GM21825 (cell line): ENCODE results near the gene TJP1.
"Not testable (repeated sequence)": the region's sequence is repeated elsewhere in the genome, so short reads cannot be mapped to it uniquely, and the experiment has no call there.

Experiments
- ATAC-seq: cut with Tn5 transposase; IDR thresholded peaks from one replicate; pipeline ENCODE4 v1.9.1; 2021; ENCODE audit warnings: mild to moderate bottlenecking, moderate library complexity; ENCODE audit not compliant: unreplicated experiment

TJP1 gene

GRCh38 chr15:29708519-29708918 is 113.7 kb downstream of the TJP1 start:
- ATAC-seq: no peak

GRCh38 chr15:29704950-29705597 is 117.2 kb downstream of the TJP1 start:
- no peak for ATAC-seq

DNA sequence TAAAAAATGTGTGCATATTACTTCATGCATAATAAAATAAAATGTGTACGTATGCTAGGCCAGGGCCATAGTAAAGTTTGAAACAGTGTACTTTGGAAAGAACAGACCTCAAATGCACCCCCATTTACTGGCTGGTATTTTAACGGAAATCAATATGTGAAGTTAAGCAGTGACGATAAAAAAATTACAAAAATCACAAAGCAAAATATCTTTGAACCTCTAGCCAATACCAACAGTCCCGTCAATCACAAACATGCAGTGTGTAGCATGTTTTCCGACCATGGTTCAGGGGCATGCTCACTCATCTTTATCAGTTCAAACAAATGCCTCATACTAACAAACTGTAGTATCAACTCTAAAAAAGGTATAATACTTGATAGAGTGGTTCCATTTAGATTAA is 121.1 kb downstream of the TJP1 start:
- ATAC-seq: no peak

GRCh38 chr15:29700296-29700695 is 122.0 kb downstream of the TJP1 start:
- no peak for ATAC-seq

GRCh38 chr15:29699791-29700190 is 122.5 kb downstream of the TJP1 start:
- no peak for ATAC-seq

DNA sequence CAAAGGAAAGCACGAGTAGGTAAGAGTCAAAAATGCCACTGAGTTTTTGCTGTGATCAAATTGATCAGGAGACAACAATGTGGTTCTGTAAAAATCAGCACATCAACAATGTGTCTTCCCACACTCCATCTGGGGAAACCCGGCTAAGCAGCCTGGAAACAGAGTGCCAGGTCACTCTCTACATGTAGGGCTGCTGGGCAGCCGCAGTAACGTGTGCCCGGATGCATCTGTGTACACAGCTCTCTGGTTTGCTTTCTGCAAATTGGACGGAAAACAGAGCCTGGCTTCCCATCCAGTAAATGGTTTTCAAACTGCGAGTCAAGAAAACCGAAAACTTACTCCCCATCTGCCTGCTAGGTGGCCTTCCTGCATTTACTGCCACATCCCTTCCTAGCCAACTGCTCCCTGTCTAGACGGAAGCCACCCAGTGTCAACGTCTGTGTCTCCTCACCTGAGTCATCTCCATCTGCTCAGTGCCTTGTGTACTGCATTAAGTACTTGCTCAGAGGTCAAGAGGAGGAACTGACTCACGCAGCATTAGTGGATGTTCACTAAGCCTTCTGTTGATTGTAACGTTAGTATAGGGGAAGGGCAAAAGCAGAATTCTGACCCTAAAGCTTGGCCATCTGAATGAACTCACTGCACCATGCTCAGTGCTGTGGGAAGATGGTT is 124.1 kb downstream of the TJP1 start:
- no peak for ATAC-seq

GRCh38 chr15:29696950-29697738 is 125.1 kb downstream of the TJP1 start:
- no peak for ATAC-seq

GRCh38 chr15:29696506-29696905 is 125.8 kb downstream of the TJP1 start:
- ATAC-seq: not testable (repeated sequence)

DNA sequence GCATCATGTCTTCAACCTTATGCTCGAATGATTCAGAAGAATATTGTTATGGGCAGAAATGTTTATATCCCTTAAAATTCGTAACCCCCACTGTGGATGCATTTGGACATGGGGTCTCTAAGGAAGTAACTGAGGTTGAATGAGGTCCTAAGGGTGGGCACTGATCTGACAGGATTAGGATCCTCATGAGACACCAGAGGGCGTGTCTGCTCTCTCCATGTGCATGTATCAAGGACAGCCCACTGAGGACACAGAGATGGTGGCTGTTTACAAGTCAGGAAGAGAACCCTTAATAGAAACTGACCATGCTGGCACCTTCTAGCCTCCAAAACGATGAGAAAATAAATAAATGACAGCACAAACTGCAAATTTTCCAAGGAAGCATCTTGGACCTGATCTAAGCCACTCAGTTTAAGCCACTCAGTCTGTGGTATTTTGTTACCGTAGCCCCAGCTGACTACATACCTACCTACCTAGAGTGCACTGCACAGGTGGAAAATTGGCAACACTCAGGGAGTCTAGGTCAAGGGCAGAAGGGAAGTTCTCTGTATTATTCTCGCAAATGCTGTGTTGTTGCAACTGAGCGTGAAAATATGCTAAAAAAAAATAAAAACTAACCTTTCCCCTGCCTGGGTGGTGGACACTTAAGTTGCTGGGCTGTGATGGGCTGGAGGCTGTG is 126.6 kb downstream of the TJP1 start:
- no peak for ATAC-seq

DNA sequence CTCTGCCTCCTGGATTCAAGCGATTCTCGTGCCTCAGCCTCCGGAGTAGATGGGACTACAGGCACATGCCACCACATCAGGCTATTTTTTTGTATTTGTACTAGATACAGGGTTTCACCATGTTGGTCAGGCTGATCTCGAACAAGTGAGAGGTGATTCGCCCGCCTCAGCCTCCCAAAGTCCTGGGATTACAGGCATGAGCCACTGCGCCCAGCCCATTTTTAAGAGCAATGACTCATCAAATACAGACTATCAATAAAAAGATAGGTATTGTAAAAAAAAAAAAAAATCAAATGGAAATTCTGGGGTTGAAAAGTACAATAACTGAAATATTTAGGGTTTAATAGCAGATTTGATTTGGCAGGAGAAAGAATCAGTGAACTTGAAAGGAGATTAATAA is 129.0 kb downstream of the TJP1 start:
- ATAC-seq: no peak

GRCh38 chr15:29692527-29692926 is 129.7 kb downstream of the TJP1 start:
- ATAC-seq: no peak

DNA sequence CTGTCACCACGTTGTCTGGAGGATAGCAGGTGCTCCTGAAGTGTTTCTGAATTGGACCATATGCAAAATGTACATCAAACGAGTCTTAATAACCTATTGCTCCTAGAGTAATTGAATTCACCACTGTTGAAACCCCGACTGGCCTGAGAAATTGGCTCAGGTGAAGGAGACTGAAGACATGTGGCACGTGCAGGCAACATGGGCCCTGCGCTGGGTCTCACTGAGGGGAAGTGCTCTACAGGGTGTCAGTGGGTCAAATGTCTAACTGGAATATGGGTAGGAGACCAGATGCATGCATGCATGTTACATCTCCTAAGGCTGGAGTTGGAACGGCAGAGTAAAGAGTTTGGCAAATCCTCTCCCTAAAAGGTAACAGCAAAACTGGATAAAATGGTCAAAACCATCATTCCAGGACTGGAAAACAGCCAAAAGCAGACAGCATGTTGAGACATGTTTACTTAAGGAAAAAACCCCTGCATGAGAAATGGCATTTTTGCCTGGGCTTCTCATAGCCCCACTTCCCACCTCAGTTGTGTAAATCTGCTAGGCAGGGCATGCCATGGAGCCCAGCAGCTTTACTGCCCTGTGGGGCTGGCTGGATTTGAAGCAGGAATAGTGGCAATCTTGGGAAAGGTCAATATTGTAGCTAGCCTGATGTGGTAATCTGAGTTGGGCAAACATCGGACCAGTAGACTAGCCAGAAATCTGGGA is 131.3 kb downstream of the TJP1 start:
- ATAC-seq: no peak

DNA sequence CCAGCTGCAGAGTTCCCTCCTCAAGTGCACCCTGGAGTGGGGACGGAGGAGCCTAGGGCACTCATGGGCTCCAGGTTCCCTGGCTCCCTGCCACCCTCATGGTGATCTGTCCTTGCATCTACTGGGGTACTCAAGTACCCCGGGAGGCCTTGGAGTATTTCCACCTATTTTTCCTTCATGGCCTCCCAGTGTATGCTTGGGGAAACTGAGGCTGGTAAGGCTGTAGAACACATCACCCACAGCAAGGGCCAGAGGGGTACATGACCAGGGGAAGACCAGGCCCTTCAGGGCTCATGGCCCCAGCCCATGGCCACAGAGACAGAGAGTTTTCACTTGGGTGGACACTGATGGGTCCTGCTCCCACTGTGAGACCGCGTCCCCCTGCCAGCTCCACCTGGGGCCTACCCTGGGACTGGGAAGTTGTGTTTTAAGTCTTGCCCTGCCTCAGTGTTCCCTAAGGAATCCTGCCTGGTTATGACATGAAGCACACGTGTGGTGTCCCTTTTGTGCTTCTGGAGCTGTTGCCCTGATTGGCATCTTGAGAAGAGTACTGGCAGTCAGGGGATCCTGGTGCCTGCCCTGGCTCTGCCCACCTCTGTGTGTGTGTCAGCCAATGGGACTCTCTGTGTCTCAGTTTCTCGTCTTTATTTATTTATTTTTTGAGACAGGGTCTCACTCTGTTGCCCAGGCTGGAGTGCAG is 132.8 kb downstream of the TJP1 start:
- ATAC-seq: no peak

DNA sequence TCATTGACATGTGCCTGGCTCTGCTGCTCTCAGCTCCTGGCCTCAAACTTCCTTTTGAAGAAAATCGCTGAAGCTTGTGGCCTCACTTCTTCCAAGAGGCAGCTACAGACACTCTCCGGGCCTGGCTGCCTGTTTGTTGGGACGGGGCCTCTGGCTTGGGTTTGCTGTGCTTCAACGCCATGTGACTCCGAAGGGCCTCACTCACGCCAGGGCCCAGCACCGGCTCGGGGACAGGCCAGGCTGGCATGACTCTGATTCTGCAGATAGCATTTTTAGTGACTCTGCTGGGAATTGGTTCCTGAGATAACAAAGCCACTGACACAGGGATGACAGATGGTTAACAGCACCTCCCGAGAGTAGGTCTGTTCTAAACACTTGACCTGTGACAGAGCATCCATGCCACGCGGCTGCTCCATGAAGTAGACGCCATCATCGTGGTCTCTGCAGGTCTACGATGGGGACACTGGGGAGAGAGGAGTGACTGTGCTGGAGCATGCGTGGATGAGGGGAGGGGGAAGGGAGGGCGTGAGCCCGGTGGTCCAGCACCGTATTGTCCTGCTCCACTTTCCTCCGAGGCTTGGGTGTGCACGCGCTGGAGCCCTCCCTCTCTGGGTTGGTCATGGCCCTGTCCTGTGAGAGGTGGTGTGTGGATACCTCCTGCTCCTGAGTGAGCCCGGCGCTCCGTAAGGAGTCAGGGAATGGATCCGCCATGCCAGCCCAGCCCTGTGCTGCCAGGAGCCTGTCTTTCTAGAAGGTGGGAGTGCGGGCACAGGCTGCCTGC is 133.6 kb downstream of the TJP1 start:
- no peak for ATAC-seq

- no peak for ATAC-seq
Measured at GRCh38 chr15:29687939-29688505, 134.2 kb downstream of the TJP1 start.

DNA sequence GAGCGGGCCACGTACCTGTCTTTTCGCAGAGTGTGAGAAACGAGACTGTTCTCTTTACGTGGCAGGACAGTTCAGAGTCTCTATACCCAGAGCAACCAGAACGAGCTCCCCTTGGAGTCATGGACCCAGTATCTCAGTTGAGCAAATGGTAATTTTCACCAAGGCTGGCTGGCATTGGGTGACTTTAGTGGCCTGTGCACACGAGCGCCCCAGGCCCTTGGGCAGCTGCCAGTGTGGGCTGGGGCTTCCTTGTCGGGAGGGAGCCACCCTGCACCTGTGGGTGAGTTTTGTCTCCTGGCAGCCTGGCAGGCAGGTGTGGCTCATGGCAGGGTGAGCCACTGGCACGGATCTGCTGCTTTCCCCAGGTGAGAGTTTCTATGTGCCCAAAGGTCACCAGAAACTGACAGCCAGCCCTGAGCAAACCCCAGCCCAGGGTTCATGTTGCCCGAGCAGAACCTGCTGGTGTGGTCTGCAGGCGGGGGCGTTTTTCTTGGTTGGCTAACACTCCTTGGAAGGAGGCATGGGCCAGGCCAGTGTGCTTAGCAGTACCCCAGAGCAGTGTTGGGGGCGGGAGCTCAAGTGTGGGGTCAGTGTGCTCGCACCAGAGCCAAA is 135.0 kb downstream of the TJP1 start:
- no peak for ATAC-seq

- ATAC-seq: no peak
Measured at GRCh38 chr15:29686445-29687203, 135.6 kb downstream of the TJP1 start.

DNA sequence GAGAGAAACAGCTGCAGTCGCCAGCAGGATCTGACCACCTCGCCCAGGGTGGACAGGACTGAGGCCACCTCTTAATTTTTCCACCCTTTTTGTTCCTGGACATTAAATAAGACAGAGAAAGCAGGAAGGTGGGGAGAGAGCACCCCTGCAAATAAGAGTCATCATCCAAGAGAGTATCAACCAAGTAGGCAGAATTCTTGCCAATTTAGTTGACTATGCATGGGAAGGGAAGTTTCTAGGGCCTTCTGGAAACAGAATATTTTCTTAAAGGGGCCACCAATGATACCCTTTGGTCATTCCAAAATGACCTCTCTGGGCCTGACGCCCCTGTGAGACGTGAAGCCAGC is 136.2 kb downstream of the TJP1 start:
- ATAC-seq: no peak
